Mucosa of descending colon (tissue), 3 donors: Measurements from ENCODE around the gene NIM1K. TPM values are rescaled to one million over a fixed set of nuclear protein-coding genes. Genes with fewer than 3 reads are reported as not detected.

Source experiments
- ATAC-seq: fragments of 200-7000 bp; cut with Tn5 transposase; one replicate; pipeline ENCODE4 v1.9.1; 2020; ENCODE audit warnings: mild to moderate bottlenecking, moderate library complexity
- DNase-seq, 3 donors: peaks; one replicate each; pipeline ENCODE4 v3.0.0-alpha.2; 2020
- H3K36me3 ChIP-seq: fragments of 200-600 bp; one replicate; pipeline ENCODE4 v1.8.0; 2021; ENCODE audit warnings: low read depth, mild to moderate bottlenecking
- H3K4me1 ChIP-seq: fragments of 200-600 bp; one replicate; pipeline ENCODE4 v1.8.0; 2021; ENCODE audit warnings: low read depth, mild to moderate bottlenecking
- H3K4me3 ChIP-seq: fragments of 200-600 bp; one replicate; pipeline ENCODE4 v1.8.0; 2021; ENCODE audit warnings: mild to moderate bottlenecking
- H3K9me3 ChIP-seq: fragments of 200-600 bp; one replicate; pipeline ENCODE4 v1.8.0; 2021; ENCODE audit warnings: mild to moderate bottlenecking
- CTCF ChIP-seq: fragments of 200-600 bp; IDR thresholded peaks from one replicate; pipeline ENCODE4 v1.8.0; 2022; ENCODE audit warnings: antibody characterized with exemption, mild to moderate bottlenecking
- intact Hi-C, 2 donors: fragments of 100-400 bp; cut with DNase I in 1 of 2; cut with micrococcal nuclease in 1 of 2; formaldehyde crosslinking; loops; one replicate each; pipeline versions ENCODE4 v1.11.0 to v1.11.1; 2022; cut with DNase I, micrococcal nuclease
- total RNA-seq, 3 donors: library from RNA; stranded (reverse); fragmentation: NEBNext Ultra II Directional in 2 of 3; extraction: Animal tissue kit (Norgen Biotek cat#: 25700) in 2 of 3; gene quantifications; one replicate each; pipeline versions ENCODE4 v1.2.1 to v1.2.4, GENCODE V29; 2021 to 2023
- donor health status: DM: no; HTN: no; CAD: no; lungs with moderate emphysema.
- donor health status: DM: no; HTN: no; CAD: no.
- donor health status: DM: no; HTN: yes; CAD: no.

The NIM1K gene
- total RNA-seq, 3 donors from 2014 or later: 0.20 to 1.5 (median 0.43) TPM

- DNase-seq: peak in 1 of 3 donors; percentile 72
- Histone ChIP-seq H3K4me1 (peaks cover 3% of the 10 kb centered on the region), H3K4me3 (no peak overlapping the region), H3K36me3 (no peaks in the 10 kb centered on the region), H3K9me3 (no peaks in the 10 kb centered on the region)
- ATAC-seq: peak; percentile 94
- TF ChIP-seq CTCF: no peak
- intact Hi-C loops: no loop called here
Observed at GRCh38 chr5:43208658-43209057, 16.6 kb downstream of the NIM1K start.

DNA sequence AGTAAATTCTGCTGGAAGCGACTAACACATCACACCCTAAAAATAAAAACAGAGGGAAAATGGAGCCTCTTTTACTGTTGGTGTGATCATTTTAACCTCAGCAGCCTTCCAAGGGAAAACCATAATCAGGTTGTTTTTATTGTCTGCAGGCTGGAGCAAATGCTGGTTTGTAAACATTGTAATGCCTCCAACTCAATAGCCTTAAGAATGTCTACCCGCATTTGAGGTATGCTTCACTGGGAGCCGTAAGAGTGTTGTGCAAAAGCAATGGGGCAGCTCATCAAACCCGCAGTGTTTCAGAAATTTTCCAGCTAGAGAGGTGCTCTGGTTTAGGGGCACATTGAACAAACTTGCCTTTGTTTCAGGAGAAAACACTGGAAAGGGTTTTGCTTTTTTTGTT, 17.0 kb downstream of the NIM1K start:
- H3K36me3 ChIP-seq: no peaks in the 10 kb centered on the region
- peaks cover 3% of the 10 kb centered on the region for H3K4me1 ChIP-seq
- H3K4me3 ChIP-seq: no peak overlapping the region
- no peaks in the 10 kb centered on the region for H3K9me3 ChIP-seq
- intact Hi-C loops: no loop called here
- ATAC-seq (peak; percentile 55), DNase-seq (no peak)
- no peak for TF ChIP-seq CTCF

GRCh38 chr5:43209833-43210232, 17.8 kb downstream of the NIM1K start:
- Histone ChIP-seq H3K4me3 (no peak overlapping the region), H3K9me3 (no peaks in the 10 kb centered on the region), H3K36me3 (no peaks in the 10 kb centered on the region), H3K4me1 (peaks cover 3% of the 10 kb centered on the region)
- intact Hi-C loops: no loop called here
- DNase-seq (no peak), ATAC-seq (no peak)
- TF ChIP-seq CTCF: no peak

GRCh38 chr5:43210570-43210969, 18.5 kb downstream of the NIM1K start:
- ATAC-seq: no peak
- no peak overlapping the region for H3K4me3 ChIP-seq

GRCh38 chr5:43213951-43214350, 21.9 kb downstream of the NIM1K start:
- ATAC-seq (no peak), DNase-seq (no peak)
- Histone ChIP-seq H3K4me3 (no peak overlapping the region), H3K9me3 (no peaks in the 10 kb centered on the region), H3K36me3 (no peaks in the 10 kb centered on the region), H3K4me1 (peaks cover 3% of the 10 kb centered on the region)
- intact Hi-C loops: no loop called here
- no peak for TF ChIP-seq CTCF

More at GRCh38 chr5:43210570-43210969, 18.5 kb downstream of the NIM1K start:
- H3K4me1 ChIP-seq: peaks cover 3% of the 10 kb centered on the region
- intact Hi-C loops: no loop called here
- H3K36me3 ChIP-seq: no peaks in the 10 kb centered on the region
- no peak for TF ChIP-seq CTCF
- DNase-seq: no peak
- H3K9me3 ChIP-seq: no peaks in the 10 kb centered on the region

DNA sequence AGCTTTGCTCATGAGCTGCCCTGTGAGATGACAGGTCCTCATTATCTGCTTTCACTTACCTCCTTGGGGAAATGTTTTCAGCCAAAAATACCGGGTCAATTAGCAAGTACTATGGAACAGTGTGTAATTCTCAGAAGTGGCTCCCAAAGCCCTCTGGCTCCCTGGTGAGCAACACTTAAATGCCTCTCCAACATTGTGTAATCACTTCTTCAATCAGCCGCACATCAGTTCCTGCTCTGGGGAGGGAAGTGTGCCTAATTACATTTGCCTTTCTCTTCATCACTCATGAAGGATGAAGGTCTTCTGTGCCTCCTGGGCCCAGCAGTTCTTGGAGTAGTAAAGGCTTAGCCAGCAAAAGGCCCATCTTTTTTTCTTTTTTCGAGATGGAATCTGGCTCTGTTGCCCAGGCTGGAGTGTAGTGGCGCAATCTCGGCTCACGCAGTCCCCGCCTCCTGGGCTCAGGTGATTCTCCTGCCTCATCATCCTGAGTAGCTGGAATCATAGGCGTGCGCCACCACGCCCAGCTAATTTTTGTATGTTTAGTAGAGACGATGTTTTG, 23.1 kb downstream of the NIM1K start:
- intact Hi-C loops: no loop called here
- DNase-seq (no peak), ATAC-seq (no peak)
- H3K4me3 ChIP-seq: no peak overlapping the region
- no peak for TF ChIP-seq CTCF
- H3K36me3 ChIP-seq: no peaks in the 10 kb centered on the region
- H3K4me1 ChIP-seq: no peaks in the 10 kb centered on the region
- no peaks in the 10 kb centered on the region for H3K9me3 ChIP-seq
